Motor neuron (in vitro differentiated cells): Measurements from ENCODE around the gene INO80E. TPM values are rescaled to one million over a fixed set of nuclear protein-coding genes. Genes with fewer than 3 reads are reported as not detected.
"Not testable (repeated sequence)": the region's sequence is repeated elsewhere in the genome, so short reads cannot be mapped to it uniquely, and the experiment has no call there.

Experiments
- ATAC-seq, 8 experiments: fragments of 200-7000 bp; cut with Tn5 transposase; replicated peaks in 6 of 8; 2 replicates each; pipeline ENCODE4 v1.8.0; 2021; ENCODE audit warnings: mild to moderate bottlenecking in 8 of 8, moderate library complexity in 8 of 8
- H3K27ac ChIP-seq, 2 donors: fragments of 250-450 bp; sonication (Bioruptor Pico); 2 replicates each; pipeline ENCODE4 v1.9.0; 2021; ENCODE audit warnings: antibody characterized with exemption in 2 of 2, mild to moderate bottlenecking in 2 of 2, moderate library complexity in 1 of 2
- H3K4me1 ChIP-seq, 2 donors: fragments of 250-450 bp; sonication (Bioruptor Pico); replicated peaks in 1 of 2; 2 replicates each; pipeline ENCODE4 v1.6.1; 2021; ENCODE audit warnings: antibody characterized with exemption in 2 of 2, mild to moderate bottlenecking in 2 of 2, moderate library complexity in 1 of 2
- H3K4me3 ChIP-seq, 5 donors: fragments of 250-450 bp; sonication (Bioruptor Pico); 2 replicates each; pipeline ENCODE4 v1.9.0; 2021; ENCODE audit warnings: antibody characterized with exemption in 5 of 5, mild to moderate bottlenecking in 5 of 5, moderate library complexity in 4 of 5
- WGBS, 10 experiments: fragments of 450-650 bp; shearing (Covaris generic); methylation state at CpG; one replicate each; pipeline ENCODE4 v1.0.0; 2022; 5-methylcytosine and 5-hydroxymethylcytosine counted together
- in situ Hi-C, 9 experiments: fragments of 400-800 bp; cut with MboI; loops; one replicate each; pipeline ENCODE4 v1.15.0; 2021; ENCODE audit warnings: low sequenced_read_pairs in 9 of 9, low pct_unique_long_range_greater_than_20kb in 2 of 9; ENCODE audit not compliant: unreplicated experiment in 9 of 9
- total RNA-seq, 8 experiments: library from RNA; unstranded; fragments of 300-600 nt; gene quantifications; 2 replicates each; pipeline versions ENCODE4 v1.2.3 to v1.2.4, GENCODE V29; 2022

Gene INO80E
- total RNA-seq, 8 experiments from 2014 or later = 31.9 to 61.2 (median 54.2) TPM

DNA sequence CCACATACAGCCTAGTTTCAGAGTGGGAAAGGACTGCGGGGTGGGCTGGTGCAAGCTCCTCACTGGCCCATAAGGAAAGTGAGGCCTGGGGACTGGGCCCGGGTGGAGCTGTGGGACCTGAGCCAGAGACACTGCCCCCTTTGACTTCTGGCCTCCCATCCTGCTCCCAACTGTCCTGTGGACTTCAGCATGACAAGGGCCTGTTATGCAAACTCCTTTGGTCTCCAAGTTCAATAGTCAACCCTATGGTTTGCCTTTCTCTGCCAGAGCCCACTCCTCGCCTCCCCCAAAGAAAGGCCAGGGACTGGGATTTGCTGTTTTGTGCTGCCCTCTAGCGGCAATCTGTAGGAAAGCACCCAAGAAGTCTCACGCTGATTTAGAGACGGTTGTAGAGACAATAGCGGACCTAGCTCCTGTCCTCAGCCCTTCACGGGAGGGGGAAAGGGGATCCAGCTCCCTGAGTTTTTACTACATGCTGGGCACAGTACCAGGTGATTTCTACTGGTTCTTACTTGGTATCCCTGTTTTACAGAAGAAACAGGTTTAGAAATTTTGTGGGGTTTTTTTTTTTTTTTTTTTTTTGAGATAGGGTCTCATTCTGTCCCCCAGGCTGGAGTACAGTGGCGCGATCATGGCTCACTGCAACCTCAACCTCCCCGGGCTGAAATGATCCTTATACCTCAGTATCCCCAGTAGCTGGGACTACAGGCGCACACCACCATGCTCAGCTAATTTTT, 36.2 kb downstream of the INO80E start:
- Histone ChIP-seq H3K4me3 (peak overlapping the region in 3 of 5 donors; percentile 1 to 46 (median 1)), H3K27ac (no peak overlapping the region)

DNA sequence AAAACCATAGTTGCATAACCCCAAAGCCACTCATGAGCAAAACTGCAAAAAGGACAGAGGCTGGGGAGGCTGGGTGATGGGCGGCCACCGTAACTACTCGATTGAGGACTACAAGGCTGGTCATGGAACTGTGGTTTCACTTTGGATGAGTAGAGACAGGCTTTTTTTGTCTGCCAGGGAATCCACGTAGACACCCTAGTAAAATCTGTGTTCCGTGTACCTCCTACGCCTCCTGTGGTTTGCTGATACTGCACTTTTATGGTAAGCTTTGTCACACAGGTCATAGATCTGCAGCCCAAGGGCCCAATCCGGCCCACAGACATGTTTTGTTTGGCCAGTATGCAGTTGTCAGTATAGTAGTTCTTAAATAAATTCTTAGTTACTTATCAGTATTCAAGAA, 37.2 kb downstream of the INO80E start:
- no peak for ATAC-seq
- in situ Hi-C loops = loop anchor here in 1 of 9 experiments (25.0 kb wide), 1 partner anchor 321 kb away; no protein-coding TSS in a partner anchor
- 40 to 100% (median 80%) methylated on average over 1 to 7 of the region's 7 CpGs; no CpG with 5 or more reads in 3 of the 10 experiments for WGBS, 10 experiments
- no peak overlapping the region for H3K4me3 ChIP-seq
- peaks cover 22 to 32% of the 10 kb centered on the region in 2 donors for H3K4me1 ChIP-seq
- H3K27ac ChIP-seq = no peak overlapping the region

More for the DNA sequence above, 36.2 kb downstream of the INO80E start:
- ATAC-seq = peak; percentile 29 to 69 (median 44)
- WGBS, 10 experiments = 2 to 100% (median 31%) methylated on average over 1 to 9 of the region's 12 CpGs
- H3K4me1 ChIP-seq = peaks cover 22 to 34% of the 10 kb centered on the region in 2 donors
- in situ Hi-C loops = loop anchor here in 1 of 9 experiments (25.0 kb wide), 1 partner anchor 320 kb away; no protein-coding TSS in a partner anchor

DNA sequence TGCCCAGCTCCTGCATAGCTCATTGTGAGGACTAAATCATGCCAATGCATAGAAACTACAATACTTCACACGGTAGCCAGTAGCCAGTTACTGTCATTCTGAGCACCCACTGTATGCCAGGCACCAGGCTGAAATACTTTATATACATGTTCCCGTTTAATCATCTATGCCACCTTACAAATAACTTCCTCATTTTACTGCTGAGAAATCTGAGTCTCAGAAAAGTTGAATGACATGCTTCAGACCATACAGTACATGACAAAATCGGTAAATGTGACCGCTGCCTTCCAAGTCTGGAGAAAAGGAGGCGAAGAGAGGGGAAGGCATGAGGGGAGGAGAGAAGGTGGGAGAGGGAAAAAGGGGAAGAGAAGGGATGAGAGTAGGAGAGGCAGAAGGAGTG, 44.2 kb downstream of the INO80E start:
- in situ Hi-C loops = loop anchor here in 1 of 9 experiments (25.0 kb wide), 1 partner anchor 328 kb away; no protein-coding TSS in a partner anchor
- ATAC-seq = no peak
- WGBS, 10 experiments = 20 to 100% (median 60%) methylated on average over 1 to 4 of the region's 5 CpGs; no CpG with 5 or more reads in 3 of the 10 experiments
- Histone ChIP-seq H3K4me1 (no peaks in the 10 kb centered on the region), H3K4me3 (no peak overlapping the region), H3K27ac (no peak overlapping the region)

DNA sequence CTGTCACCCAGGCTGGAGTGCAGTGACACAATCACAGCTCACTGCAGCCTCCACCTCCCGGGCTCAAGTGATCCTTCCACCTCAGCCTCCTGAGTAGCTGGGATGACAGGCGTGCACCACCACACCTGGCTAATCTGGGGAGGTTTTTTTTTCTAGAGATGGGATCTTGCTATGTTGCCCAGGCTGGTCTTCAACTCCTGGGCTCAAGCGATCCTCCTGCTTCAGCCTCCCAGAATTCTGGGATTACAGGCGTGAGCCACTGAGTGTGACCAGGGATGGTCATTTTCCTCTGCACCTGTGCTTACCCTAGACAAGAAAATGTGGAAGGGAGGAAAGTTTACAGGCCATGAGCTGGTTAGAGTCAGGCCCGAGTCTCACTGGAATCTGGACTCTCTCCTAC, 44.6 kb downstream of the INO80E start:
- H3K27ac ChIP-seq, ATAC-seq, H3K4me1 ChIP-seq, H3K4me3 ChIP-seq: not testable (repeated sequence)
- 0 to 94% (median 75%) methylated on average over 1 to 4 of the region's 5 CpGs; no CpG with 5 or more reads in 1 of the 10 experiments for WGBS, 10 experiments
- in situ Hi-C loops = loop anchor here in 1 of 9 experiments (25.0 kb wide), 1 partner anchor 328 kb away; no protein-coding TSS in a partner anchor

DNA sequence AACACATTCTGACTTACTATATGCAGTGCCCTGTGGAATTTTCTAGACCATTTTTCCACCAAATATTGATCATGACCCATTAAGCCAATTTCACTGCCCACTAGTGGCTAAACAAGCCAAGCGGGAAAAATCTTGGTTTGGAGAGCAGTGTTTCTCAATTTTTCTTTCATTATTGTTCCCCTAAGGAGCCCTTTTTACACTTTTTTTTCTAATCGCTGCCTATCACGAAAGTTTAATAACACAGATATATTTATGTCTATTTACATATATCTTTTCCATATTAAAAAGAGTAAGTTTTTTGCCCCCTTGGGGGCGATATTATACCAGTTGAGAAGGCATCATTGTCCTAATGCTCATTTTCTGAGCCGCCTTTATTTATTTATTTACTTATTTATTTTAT, 45.8 kb downstream of the INO80E start:
- in situ Hi-C loops = loop anchor here in 1 of 9 experiments (25.0 kb wide), 1 partner anchor 330 kb away; no protein-coding TSS in a partner anchor
- no peaks in the 10 kb centered on the region for H3K4me1 ChIP-seq
- peak in 1 of 8 experiments; percentile 42 for ATAC-seq
- H3K27ac ChIP-seq = no peak overlapping the region
- WGBS, 10 experiments = 3 to 68% (median 51%) methylated on average over 3 to 5 of the region's 5 CpGs
- H3K4me3 ChIP-seq = no peak overlapping the region

DNA sequence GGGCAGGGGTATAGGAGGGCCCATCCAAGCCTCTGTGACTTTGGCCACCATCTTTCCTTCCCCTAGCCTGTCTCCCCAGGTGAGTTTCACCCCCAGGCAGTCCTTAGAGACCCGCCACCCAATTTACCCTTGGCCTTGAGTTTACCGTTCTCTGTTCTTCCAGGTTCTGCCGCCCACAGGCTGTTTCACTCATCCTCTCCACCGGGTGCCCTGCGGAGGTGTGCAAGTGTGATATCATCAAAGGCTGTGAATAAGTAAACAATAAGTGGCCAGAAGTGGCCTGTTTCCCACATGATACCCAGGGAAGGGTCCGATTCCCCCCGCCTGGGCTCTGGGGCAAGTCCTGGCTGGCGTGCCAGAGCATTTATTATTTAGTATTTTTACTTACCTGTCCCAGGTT, 50.1 kb downstream of the INO80E start:
- no peak overlapping the region for H3K27ac ChIP-seq
- H3K4me1 ChIP-seq = no peaks in the 10 kb centered on the region
- no peak overlapping the region for H3K4me3 ChIP-seq
- 46 to 78% (median 70%) methylated on average over 2 to 8 of the region's 8 CpGs; no CpG with 5 or more reads in 3 of the 10 experiments for WGBS, 10 experiments
- ATAC-seq = no peak
- in situ Hi-C loops = loop anchor here in 1 of 9 experiments (25.0 kb wide), 1 partner anchor 334 kb away; no protein-coding TSS in a partner anchor

DNA sequence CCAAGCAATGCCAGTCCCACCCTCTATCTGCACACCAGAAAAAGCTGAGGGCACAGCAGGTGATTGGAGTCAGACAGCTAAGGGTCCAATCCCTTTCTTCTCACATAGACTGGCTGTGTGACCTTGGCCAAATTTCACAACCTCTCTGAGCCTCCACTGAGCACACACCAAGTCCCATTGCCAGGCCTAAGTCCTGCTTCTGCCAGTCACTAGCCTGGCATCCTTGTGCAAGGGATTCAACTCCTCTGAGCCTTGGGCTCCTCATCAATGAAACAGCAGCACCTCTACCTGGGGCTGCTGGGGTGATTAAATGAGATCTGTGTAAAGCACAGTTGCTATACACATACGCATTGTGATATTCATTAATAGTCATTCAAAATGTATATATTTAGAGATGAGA, 50.5 kb downstream of the INO80E start:
- Histone ChIP-seq H3K27ac (no peak overlapping the region), H3K4me1 (no peaks in the 10 kb centered on the region), H3K4me3 (no peak overlapping the region)
- no peak for ATAC-seq
- in situ Hi-C loops = loop anchor here in 1 of 9 experiments (25.0 kb wide), 1 partner anchor 334 kb away; no protein-coding TSS in a partner anchor
- WGBS, 10 experiments = 20 to 83% (median 83%) methylated on average over 1 of the region's 1 CpG; no CpG with 5 or more reads in 7 of the 10 experiments

DNA sequence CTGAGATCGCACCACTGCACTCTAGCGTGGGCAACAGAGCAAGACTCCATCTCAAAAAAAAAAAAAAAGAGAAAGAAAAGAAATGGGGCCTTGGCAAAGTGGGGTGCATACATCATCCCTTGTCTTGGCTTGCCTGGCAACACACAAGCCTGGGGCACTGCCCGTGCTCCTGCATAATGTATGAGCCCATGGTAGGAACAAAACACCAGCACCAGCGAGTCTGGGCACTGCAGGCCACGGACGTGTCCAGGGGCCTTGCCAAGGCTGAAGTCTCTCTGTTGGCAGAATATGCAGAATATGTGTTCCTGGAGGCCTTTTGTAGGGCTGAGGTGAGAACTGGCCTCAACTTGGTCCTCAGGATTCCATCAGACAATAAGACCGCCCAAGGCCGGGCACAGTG, 53.8 kb downstream of the INO80E start:
- Histone ChIP-seq H3K4me3 (no peak overlapping the region), H3K27ac (no peak overlapping the region), H3K4me1 (peaks cover 7 to 13% of the 10 kb centered on the region in 2 donors)
- ATAC-seq = no peak
- 40 to 100% (median 90%) methylated on average over 1 to 5 of the region's 8 CpGs; no CpG with 5 or more reads in 4 of the 10 experiments for WGBS, 10 experiments
- in situ Hi-C loops = loop anchor here in 1 of 9 experiments (25.0 kb wide), 1 partner anchor 338 kb away; no protein-coding TSS in a partner anchor

DNA sequence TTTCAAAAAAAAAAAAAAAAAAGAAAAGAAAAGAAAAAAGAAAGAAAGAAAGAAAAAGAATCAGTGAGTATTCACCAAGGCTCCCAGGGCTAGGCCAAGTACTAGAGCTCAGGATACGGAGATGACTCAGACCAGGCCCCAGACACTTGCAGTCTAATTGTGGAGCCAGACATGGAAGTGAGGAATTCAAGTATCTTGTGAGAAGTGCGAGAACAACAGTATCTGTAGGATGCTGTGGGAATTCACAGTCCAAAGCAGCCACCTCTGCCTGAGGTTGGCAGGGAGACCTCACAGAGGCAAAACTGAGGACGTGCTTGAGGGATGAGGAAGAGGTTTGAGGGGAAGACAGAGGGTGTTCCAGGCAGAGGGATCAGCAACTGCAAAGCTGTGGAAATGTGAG, 55.5 kb downstream of the INO80E start:
- 20 to 100% (median 83%) methylated on average over 1 to 3 of the region's 3 CpGs; no CpG with 5 or more reads in 2 of the 10 experiments for WGBS, 10 experiments
- H3K27ac ChIP-seq = no peak overlapping the region
- ATAC-seq = no peak
- in situ Hi-C loops = no loop called here
- peaks cover 9 to 16% of the 10 kb centered on the region in 2 donors for H3K4me1 ChIP-seq
- H3K4me3 ChIP-seq = no peak overlapping the region

DNA sequence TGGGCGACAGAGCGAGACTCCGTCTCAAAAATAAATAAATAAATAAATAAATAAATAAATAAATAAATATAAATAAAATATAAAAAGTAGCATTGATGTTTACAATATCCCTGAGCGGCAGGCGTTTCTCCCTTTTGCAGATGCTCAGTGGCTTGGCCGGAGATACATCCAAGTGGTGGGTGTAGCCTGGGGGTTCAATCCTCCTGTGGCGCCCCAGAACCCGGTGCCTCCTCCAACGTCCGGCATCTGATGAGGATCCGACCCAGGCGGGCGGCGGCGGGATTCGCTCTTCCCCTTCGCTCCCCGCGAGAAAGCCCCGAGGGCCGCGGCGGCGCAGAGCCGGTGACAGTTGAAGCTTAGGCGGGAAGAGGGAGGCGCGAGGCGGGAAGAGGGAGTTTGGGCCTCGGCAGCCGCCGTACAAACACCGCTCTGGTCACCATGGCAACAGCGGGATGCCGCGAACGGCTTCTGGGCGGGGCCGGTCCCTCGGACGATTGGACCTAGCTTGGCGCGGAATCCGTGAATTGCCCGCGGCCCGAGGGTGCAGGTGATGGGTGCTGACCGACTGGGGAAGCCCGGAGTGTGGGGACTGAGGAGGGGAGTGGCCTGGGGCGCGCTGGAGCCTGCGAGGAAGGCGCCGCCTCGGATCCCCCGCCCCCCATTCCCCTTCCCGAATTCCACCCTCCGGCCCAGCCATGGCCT, 56.8 kb downstream of the INO80E start:
- peak overlapping the region in 1 of 2 donors; percentile 16 for H3K27ac ChIP-seq
- WGBS, 10 experiments = 0 to 73% (median 16%) methylated on average over 1 to 17 of the region's 58 CpGs; no CpG with 5 or more reads in 5 of the 10 experiments
- ATAC-seq = peak; percentile 85 to 91 (median 88)

DNA sequence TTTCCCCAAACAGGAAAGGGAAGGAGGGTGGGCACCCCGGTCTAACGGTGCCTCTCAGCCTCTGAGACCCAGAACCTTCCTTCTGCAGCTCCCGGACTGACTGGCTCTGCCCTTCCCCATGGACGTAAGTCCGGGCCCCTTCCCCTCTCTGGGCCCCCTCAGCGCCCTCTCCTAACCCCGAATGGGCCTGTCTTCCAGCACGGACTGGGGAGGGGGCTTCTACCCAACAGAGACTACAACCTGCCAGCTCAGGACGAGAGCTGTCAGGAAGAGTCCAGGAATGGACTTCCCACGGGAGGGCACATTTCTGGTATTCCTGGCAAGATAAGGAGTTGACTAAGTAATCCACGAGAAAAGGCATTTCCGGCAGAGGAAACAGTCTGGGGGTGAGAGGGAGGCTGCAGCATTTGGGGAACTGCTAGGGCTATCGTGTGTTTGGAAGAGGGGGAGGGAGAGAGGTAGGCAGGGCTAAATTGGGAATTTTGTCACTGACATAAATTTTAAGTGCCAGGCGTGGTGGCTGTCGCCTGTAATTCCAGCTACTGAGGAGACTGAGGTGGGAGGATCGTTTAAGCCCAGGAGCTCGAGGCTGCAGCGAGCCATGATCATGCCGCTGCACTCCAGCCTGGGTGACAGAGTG, 57.5 kb downstream of the INO80E start:
- no peak overlapping the region for H3K27ac ChIP-seq
- H3K4me1 ChIP-seq = peaks cover 9 to 16% of the 10 kb centered on the region in 2 donors
- WGBS, 10 experiments = 0 to 40% (median 1%) methylated on average over 1 to 7 of the region's 19 CpGs; no CpG with 5 or more reads in 2 of the 10 experiments
- peak; percentile 41 to 59 (median 48) for ATAC-seq
- in situ Hi-C loops = no loop called here
- peak overlapping the region; percentile 53 to 78 (median 64) for H3K4me3 ChIP-seq

More for the DNA sequence above, 56.8 kb downstream of the INO80E start:
- in situ Hi-C loops = no loop called here
- Histone ChIP-seq H3K4me3 (peak overlapping the region; percentile 53 to 78 (median 64)), H3K4me1 (peaks cover 9 to 16% of the 10 kb centered on the region in 2 donors)

DNA sequence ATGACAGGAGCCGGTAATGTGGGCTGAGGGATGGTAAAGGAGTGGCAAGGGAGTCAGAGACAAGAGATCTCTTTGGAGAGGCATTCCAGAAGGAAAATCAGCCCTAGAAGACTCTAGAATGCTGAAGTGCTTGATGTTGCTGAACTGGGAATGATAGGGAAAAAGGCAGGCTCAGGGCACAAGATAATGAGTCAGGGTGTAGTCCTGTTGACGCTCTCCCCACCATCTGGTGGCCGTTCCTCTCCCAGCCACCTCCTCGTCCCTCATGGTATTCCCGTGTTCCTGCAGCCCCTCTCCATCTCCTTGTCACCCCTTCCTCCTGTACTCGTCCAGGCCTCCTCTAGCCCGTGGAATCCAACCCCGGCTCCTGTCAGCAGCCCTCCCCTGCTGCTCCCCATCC, 58.4 kb downstream of the INO80E start:
- ATAC-seq = no peak
- no peak overlapping the region for H3K4me3 ChIP-seq
- peak overlapping the region in 1 of 2 donors; percentile 20 for H3K27ac ChIP-seq
- in situ Hi-C loops = no loop called here
- 40 to 88% (median 43%) methylated on average over 1 to 5 of the region's 8 CpGs; no CpG with 5 or more reads in 5 of the 10 experiments for WGBS, 10 experiments
- H3K4me1 ChIP-seq = peaks cover 9 to 16% of the 10 kb centered on the region in 2 donors
